ENCODE data around the gene NOP16.

Gene NOP16

GRCh38 chr5:176355400-176356178, 32.8 kb downstream of the NOP16 start:
- DNase-seq, result no peak

GRCh38 chr5:176353533-176353932, 34.9 kb downstream of the NOP16 start:
- no peak for DNase-seq

GRCh38 chr5:176352116-176352878, 36.1 kb downstream of the NOP16 start:
- DNase-seq, result no peak

DNA sequence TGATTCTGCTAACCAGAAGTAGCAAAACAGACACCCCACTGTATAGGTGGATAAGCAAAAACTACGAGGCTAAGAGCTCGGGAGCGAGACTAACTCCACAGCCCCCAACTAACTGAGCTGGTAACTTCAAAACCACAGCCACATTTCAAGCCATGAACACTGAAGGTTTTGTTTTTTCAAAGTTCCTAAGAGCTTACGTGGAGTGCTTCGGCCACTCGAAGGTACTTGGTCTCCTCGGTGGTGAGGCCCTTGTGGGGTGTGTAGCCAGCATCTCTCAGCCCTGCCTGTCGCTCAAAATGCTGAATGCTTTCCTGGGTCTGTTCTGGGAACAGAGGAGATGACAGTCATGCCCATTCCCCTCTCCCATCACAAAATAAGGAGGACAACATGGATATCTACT, 38.0 kb downstream of the NOP16 start:
- no peak for DNase-seq

DNA sequence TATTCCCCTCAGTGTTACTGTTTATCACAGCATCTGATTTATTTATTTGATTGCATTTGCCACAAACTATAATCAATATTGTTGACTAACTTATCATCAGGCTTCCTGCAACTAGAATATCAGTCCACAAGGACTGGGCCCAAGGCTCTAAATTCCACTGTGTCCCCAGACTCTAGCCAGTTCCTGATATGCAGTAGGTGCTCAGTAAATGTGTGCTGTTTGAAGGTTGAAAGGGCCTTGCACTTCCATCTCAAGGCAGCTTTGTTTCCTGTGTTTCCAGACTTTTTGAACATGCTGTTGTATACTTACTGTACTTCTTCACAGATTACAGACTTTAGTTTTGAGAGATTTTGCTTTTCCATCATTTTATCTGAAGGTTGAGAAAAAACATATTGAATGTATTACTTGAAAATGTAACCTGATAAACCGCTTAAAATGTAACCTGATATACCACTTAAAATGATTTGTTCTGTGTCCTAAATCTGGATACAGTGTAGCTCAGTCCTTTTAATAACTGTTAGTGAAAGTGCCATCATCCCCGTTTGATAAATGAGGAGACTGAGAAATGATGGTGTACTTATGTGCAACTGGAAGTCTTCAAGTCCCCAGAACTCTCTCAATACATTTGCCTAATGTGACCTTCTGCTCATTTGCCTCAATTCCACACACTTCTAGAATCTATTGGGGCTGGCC, 45.5 kb downstream of the NOP16 start:
- DNase-seq, result no peak

DNA sequence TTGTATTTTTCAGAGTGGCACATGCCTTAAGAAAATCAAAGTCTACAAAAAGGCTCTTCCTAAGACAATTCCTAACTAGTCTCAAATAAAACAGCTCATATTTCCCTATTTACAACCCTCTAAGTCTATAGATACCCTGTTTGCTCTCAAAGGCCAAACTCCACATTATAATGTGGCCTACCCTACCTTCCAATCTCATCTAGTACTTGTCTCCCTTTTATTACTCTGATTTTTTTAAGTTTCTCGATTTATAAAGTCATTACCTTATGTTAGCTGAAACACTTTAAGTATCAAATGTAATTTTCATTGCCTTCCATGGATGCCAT, 46.3 kb downstream of the NOP16 start:
- no peak for DNase-seq

GRCh38 chr5:176341325-176342157, 46.9 kb downstream of the NOP16 start:
- no peak for DNase-seq

DNA sequence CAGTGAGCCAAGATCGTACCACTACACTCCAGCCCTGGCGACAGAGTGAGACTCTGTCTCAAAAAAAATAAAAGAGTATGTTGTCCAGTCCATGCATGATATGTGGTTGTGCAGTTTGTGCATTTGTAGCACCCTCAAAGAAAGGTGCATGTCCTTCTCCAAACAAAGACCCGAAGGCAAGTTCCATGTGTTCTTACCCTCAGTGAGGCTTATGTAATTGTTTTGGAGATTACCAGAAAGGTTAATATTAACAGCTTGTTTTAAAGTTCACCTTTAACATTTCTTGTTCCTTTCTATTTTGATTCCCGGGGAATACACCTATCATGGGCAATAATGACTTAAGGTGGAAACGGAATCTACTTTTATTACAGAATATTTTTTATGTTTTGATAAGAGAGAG, 49.1 kb downstream of the NOP16 start:
- DNase-seq, result no peak

DNA sequence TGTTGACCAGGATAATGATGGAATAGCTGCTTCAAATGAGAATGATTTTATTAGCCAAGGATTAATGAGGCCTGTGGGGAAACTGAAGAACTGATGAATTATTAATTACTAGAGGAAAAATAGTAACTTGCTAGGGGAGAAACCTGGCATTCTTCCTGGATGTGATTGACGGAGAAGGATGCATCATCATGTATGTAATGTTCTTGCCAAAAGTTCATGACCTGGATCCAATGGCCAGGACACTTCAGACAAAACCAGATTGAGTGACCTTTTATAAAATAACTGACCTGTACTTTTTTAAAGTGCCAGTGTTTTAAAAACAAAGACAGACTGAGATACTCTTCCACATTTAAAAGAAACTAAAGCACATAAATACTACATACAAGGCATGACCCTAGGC, 50.5 kb downstream of the NOP16 start:
- DNase-seq, result no peak

GRCh38 chr5:176334031-176334770, 54.2 kb downstream of the NOP16 start:
- DNase-seq, result no peak
